Neutrophil (primary cell): ENCODE data around the gene FGF14.

Source experiments
- H3K27ac ChIP-seq: fragments of 200-600 bp; sonication (generic); 2 replicates; pipeline ENCODE4 v1.5.1; 2016; ENCODE audit warnings: mild to moderate bottlenecking, moderate library complexity
- H3K27me3 ChIP-seq: fragments of 200-600 bp; sonication (generic); 2 replicates; pipeline ENCODE4 v1.6.0; 2016; ENCODE audit warnings: mild to moderate bottlenecking
- H3K36me3 ChIP-seq: fragments of 200-600 bp; sonication (generic); 2 replicates; pipeline ENCODE4 v1.5.1; 2017
- H3K4me1 ChIP-seq, 2 experiments: fragments of 200-600 bp in 1 of 2; sonication (generic) in 1 of 2; 1 replicate in 1 of 2; 2 replicates in 1 of 2; pipeline versions ENCODE4 v1.5.1 to v1.6.1; 2013 to 2016; ENCODE audit warnings: low read depth in 1 of 2, low read length in 1 of 2, mild to moderate bottlenecking in 1 of 2, moderate library complexity in 1 of 2; ENCODE audit not compliant: control insufficient read depth in 1 of 2, insufficient read depth in 1 of 2
- H3K4me3 ChIP-seq, 2 experiments: fragments of 200-600 bp in 1 of 2; sonication (generic) in 1 of 2; 1 replicate in 1 of 2; 2 replicates in 1 of 2; pipeline ENCODE4 v1.5.1; 2013 to 2016; ENCODE audit warnings: low read depth in 1 of 2, low read length in 1 of 2, mild to moderate bottlenecking in 1 of 2, moderate library complexity in 1 of 2
- H3K9me3 ChIP-seq: fragments of 200-600 bp; sonication (generic); 2 replicates; pipeline ENCODE4 v1.5.1; 2016
- CTCF ChIP-seq: fragments of 200-600 bp; sonication (generic); IDR thresholded peaks from 2 replicates; pipeline ENCODE4 v1.5.1; 2016; ENCODE audit warnings: antibody characterized with exemption

Gene FGF14

GRCh38 chr13:101757446-101758039, 644.3 kb downstream of the FGF14 start:
- Histone ChIP-seq H3K36me3 (no peaks in the 10 kb centered on the region), H3K4me1 (no peaks in the 10 kb centered on the region), H3K27ac (no peak overlapping the region), H3K9me3 (no peaks in the 10 kb centered on the region), H3K4me3 (no peak overlapping the region), H3K27me3 (peaks cover 11% of the 10 kb centered on the region)
- no peak for TF ChIP-seq CTCF

- Histone ChIP-seq H3K27me3 (peaks cover 8% of the 10 kb centered on the region), H3K4me1 (peaks cover 0 to 5% of the 10 kb centered on the region in 2 experiments), H3K36me3 (no peaks in the 10 kb centered on the region), H3K4me3 (no peak overlapping the region), H3K9me3 (no peaks in the 10 kb centered on the region), H3K27ac (no peak overlapping the region)
- no peak for TF ChIP-seq CTCF
Measured at GRCh38 chr13:101755228-101755887, 646.5 kb downstream of the FGF14 start.

GRCh38 chr13:101752432-101752831, 649.4 kb downstream of the FGF14 start:
- Histone ChIP-seq H3K4me3 (no peak overlapping the region), H3K27ac (no peak overlapping the region), H3K27me3 (peaks cover 7% of the 10 kb centered on the region), H3K36me3 (no peaks in the 10 kb centered on the region), H3K9me3 (no peaks in the 10 kb centered on the region), H3K4me1 (peaks cover 0 to 5% of the 10 kb centered on the region in 2 experiments)
- TF ChIP-seq CTCF, result no peak

GRCh38 chr13:101751488-101751887, 650.4 kb downstream of the FGF14 start:
- no peak for TF ChIP-seq CTCF
- H3K4me3 ChIP-seq, result no peak overlapping the region
- peaks cover 6% of the 10 kb centered on the region for H3K27me3 ChIP-seq
- peaks cover 0 to 5% of the 10 kb centered on the region in 2 experiments for H3K4me1 ChIP-seq
- no peaks in the 10 kb centered on the region for H3K9me3 ChIP-seq
- H3K36me3 ChIP-seq, result no peaks in the 10 kb centered on the region
- H3K27ac ChIP-seq, result no peak overlapping the region

GRCh38 chr13:101749584-101749983, 652.3 kb downstream of the FGF14 start:
- TF ChIP-seq CTCF, result no peak
- peaks cover 0 to 5% of the 10 kb centered on the region in 2 experiments for H3K4me1 ChIP-seq
- H3K27ac ChIP-seq, result no peak overlapping the region
- no peaks in the 10 kb centered on the region for H3K27me3 ChIP-seq
- no peaks in the 10 kb centered on the region for H3K9me3 ChIP-seq
- H3K36me3 ChIP-seq, result no peaks in the 10 kb centered on the region
- H3K4me3 ChIP-seq, result no peak overlapping the region
